ENCODE measurements around the gene DNM3. TPM values are rescaled to one million over a fixed set of nuclear protein-coding genes. Genes with fewer than 3 reads are reported as not detected.

Gene DNM3
- total and polyA plus RNA-seq, 2 experiments from 2014 or later, result 0.11 to 1.4 TPM

GRCh38 chr1:171881442-171881841, 40.1 kb downstream of the DNM3 start:
- H3K36me3 ChIP-seq (ENCODE audit: low read depth), result no peaks in the 10 kb centered on the region
- H3K9me3 ChIP-seq (ENCODE audit: low read depth), result no peaks in the 10 kb centered on the region
- no peak overlapping the region for H3K4me3 ChIP-seq
- WGBS, 2 experiments (ENCODE audit: low coverage in 1 of 2, low lambda C conversion rate in 2 of 2, missing lambda C conversion rate in 2 of 2), result 94 to 100% methylated on average over 1 of the region's 1 CpG
- H2AFZ ChIP-seq, result no peak overlapping the region
- H3F3A ChIP-seq (ENCODE audit: insufficient read depth), result no peaks in the 10 kb centered on the region
- H3K79me2 ChIP-seq (ENCODE audit: insufficient read depth), result no peaks in the 10 kb centered on the region
- in situ Hi-C loops (cut with MboI), result no loop called here
- no peaks in the 10 kb centered on the region for H3K9me2 ChIP-seq (ENCODE audit: insufficient read depth)
- no peak overlapping the region for H3K9ac ChIP-seq
- TF ChIP-seq EZH2phosphoT487 (IDR thresholded peaks at IDR 0.05; ENCODE audit: insufficient read depth, low read depth) (no peak), EZH2 (IDR thresholded peaks at IDR 0.05; ENCODE audit: insufficient read depth, poor library complexity, severe bottlenecking) (no peak)
- H3K27me3 ChIP-seq (replicated peaks; ENCODE audit: insufficient read depth), result no peaks in the 10 kb centered on the region
- no peak for DNase-seq
- H4K20me1 ChIP-seq (ENCODE audit: insufficient read depth), result no peaks in the 10 kb centered on the region
- no peak overlapping the region for H3K27ac ChIP-seq
- no peaks in the 10 kb centered on the region for H3K4me1 ChIP-seq (ENCODE audit: insufficient read depth)
- H3K4me2 ChIP-seq (ENCODE audit: unreplicated experiment), result no peak overlapping the region

GRCh38 chr1:171883849-171884248, 42.6 kb downstream of the DNM3 start:
- Histone ChIP-seq H3K27ac (no peak overlapping the region), H3K9me3 (ENCODE audit: low read depth) (no peaks in the 10 kb centered on the region), H3K79me2 (ENCODE audit: insufficient read depth) (no peaks in the 10 kb centered on the region), H3K9ac (no peak overlapping the region), H3K36me3 (ENCODE audit: low read depth) (no peaks in the 10 kb centered on the region), H3K4me3 (no peak overlapping the region), H2AFZ (no peak overlapping the region), H3K27me3 (replicated peaks; ENCODE audit: insufficient read depth) (no peaks in the 10 kb centered on the region), H3K9me2 (ENCODE audit: insufficient read depth) (no peaks in the 10 kb centered on the region), H3F3A (ENCODE audit: insufficient read depth) (no peaks in the 10 kb centered on the region), H4K20me1 (ENCODE audit: insufficient read depth) (no peaks in the 10 kb centered on the region), H3K4me2 (ENCODE audit: unreplicated experiment) (no peak overlapping the region), H3K4me1 (ENCODE audit: insufficient read depth) (no peaks in the 10 kb centered on the region)
- in situ Hi-C loops (cut with MboI), result no loop called here
- TF ChIP-seq EZH2phosphoT487 (IDR thresholded peaks at IDR 0.05; ENCODE audit: insufficient read depth, low read depth) (no peak), EZH2 (IDR thresholded peaks at IDR 0.05; ENCODE audit: insufficient read depth, poor library complexity, severe bottlenecking) (no peak)
- 81 to 88% methylated on average over 4 of the region's 4 CpGs for WGBS, 2 experiments (ENCODE audit: low coverage in 1 of 2, low lambda C conversion rate in 2 of 2, missing lambda C conversion rate in 2 of 2)
- DNase-seq, result no peak

- no peaks in the 10 kb centered on the region for H3K4me1 ChIP-seq (ENCODE audit: insufficient read depth)
- H3K36me3 ChIP-seq (ENCODE audit: low read depth), result no peaks in the 10 kb centered on the region
- H2AFZ ChIP-seq, result no peak overlapping the region
- no peaks in the 10 kb centered on the region for H3K79me2 ChIP-seq (ENCODE audit: insufficient read depth)
- TF ChIP-seq EZH2 (IDR thresholded peaks at IDR 0.05; ENCODE audit: insufficient read depth, poor library complexity, severe bottlenecking) (no peak), EZH2phosphoT487 (IDR thresholded peaks at IDR 0.05; ENCODE audit: insufficient read depth, low read depth) (no peak)
- H3F3A ChIP-seq (ENCODE audit: insufficient read depth), result no peaks in the 10 kb centered on the region
- no peak overlapping the region for H3K9ac ChIP-seq
- no peaks in the 10 kb centered on the region for H3K27me3 ChIP-seq (replicated peaks; ENCODE audit: insufficient read depth)
- no peaks in the 10 kb centered on the region for H3K9me3 ChIP-seq (ENCODE audit: low read depth)
- DNase-seq, result no peak
- no peak overlapping the region for H3K4me3 ChIP-seq
- no peak overlapping the region for H3K27ac ChIP-seq
- no peak overlapping the region for H3K4me2 ChIP-seq (ENCODE audit: unreplicated experiment)
- in situ Hi-C loops (cut with MboI), result no loop called here
- no peaks in the 10 kb centered on the region for H4K20me1 ChIP-seq (ENCODE audit: insufficient read depth)
- WGBS, 2 experiments (ENCODE audit: low coverage in 1 of 2, low lambda C conversion rate in 2 of 2, missing lambda C conversion rate in 2 of 2), result 50 to 57% methylated on average over 1 of the region's 1 CpG
- no peaks in the 10 kb centered on the region for H3K9me2 ChIP-seq (ENCODE audit: insufficient read depth)
Observed at GRCh38 chr1:171884475-171884874, 43.2 kb downstream of the DNM3 start.

GRCh38 chr1:171890131-171890530, 48.8 kb downstream of the DNM3 start:
- Histone ChIP-seq H3K4me1 (ENCODE audit: insufficient read depth) (no peaks in the 10 kb centered on the region), H3K27me3 (replicated peaks; ENCODE audit: insufficient read depth) (no peaks in the 10 kb centered on the region), H3K36me3 (ENCODE audit: low read depth) (no peaks in the 10 kb centered on the region), H2AFZ (no peak overlapping the region), H3K4me2 (ENCODE audit: unreplicated experiment) (no peak overlapping the region), H3K79me2 (ENCODE audit: insufficient read depth) (no peaks in the 10 kb centered on the region), H3K4me3 (no peak overlapping the region), H3K9me2 (ENCODE audit: insufficient read depth) (no peaks in the 10 kb centered on the region), H3K9me3 (ENCODE audit: low read depth) (no peaks in the 10 kb centered on the region), H3F3A (ENCODE audit: insufficient read depth) (no peaks in the 10 kb centered on the region), H3K27ac (no peak overlapping the region), H4K20me1 (ENCODE audit: insufficient read depth) (no peaks in the 10 kb centered on the region), H3K9ac (no peak overlapping the region)
- DNase-seq, result no peak
- 50 to 51% methylated on average over 1 of the region's 1 CpG for WGBS, 2 experiments (ENCODE audit: low coverage in 1 of 2, low lambda C conversion rate in 2 of 2, missing lambda C conversion rate in 2 of 2)
- TF ChIP-seq EZH2 (IDR thresholded peaks at IDR 0.05; ENCODE audit: insufficient read depth, poor library complexity, severe bottlenecking) (no peak), EZH2phosphoT487 (IDR thresholded peaks at IDR 0.05; ENCODE audit: insufficient read depth, low read depth) (no peak)
- in situ Hi-C loops (cut with MboI), result no loop called here

Measured in GM23248 (cell line).